Activated CD8-positive, alpha-beta T cell treated with anti-CD3 and anti-CD28 coated beads, Interleukin-2, amount 10 ng/mL, durations not matched to agents 7 days and 5 days (primary cell): ENCODE results near the gene LRBA. TPM values are rescaled to one million over a fixed set of nuclear protein-coding genes. Genes with fewer than 3 reads are reported as not detected.
"Not testable (repeated sequence)": the region's sequence is repeated elsewhere in the genome, so short reads cannot be mapped to it uniquely, and the experiment has no call there.

Experiments used
- ATAC-seq: fragments of 150-1000 bp; cut with Tn5 transposase; one replicate; pipeline ENCODE4 v1.10.0; 2021; ENCODE audit warnings: moderate library complexity
- CTCF ChIA-PET: fragments of 350-600 bp; sonication (Branson Sonifier 250); formaldehyde crosslinking; loops from one replicate; lab custom pipeline; 2021; ENCODE audit warnings: antibody characterized with exemption; lab: Charles Lee
- POLR2A ChIA-PET: fragments of 350-600 bp; sonication (Branson Sonifier 250); formaldehyde crosslinking; loops from one replicate; lab custom pipeline; 2021; ENCODE audit warnings: antibody characterized with exemption; lab: Charles Lee
- DNase-seq: peaks from one replicate; pipeline ENCODE4 v3.0.0-alpha.2; 2020
- H3K27ac Mint-ChIP-seq: one replicate; pipeline ENCODE4 v1.8.0; 2021; ENCODE audit warnings: mild to moderate bottlenecking, mixed read lengths
- H3K27me3 Mint-ChIP-seq: one replicate; pipeline ENCODE4 v1.8.0; 2021; ENCODE audit warnings: low read depth, mixed read lengths
- H3K36me3 Mint-ChIP-seq: one replicate; pipeline ENCODE4 v1.8.0; 2021; ENCODE audit warnings: low read depth, mixed read lengths
- H3K4me1 Mint-ChIP-seq: one replicate; pipeline ENCODE4 v1.8.0; 2021; ENCODE audit warnings: low read depth, mixed read lengths
- H3K4me3 Mint-ChIP-seq: one replicate; pipeline ENCODE4 v1.8.0; 2021; ENCODE audit warnings: mild to moderate bottlenecking, mixed read lengths
- H3K9me3 Mint-ChIP-seq: one replicate; pipeline ENCODE4 v1.8.0; 2022; ENCODE audit warnings: mixed read lengths; ENCODE audit not compliant: insufficient read depth
- total RNA-seq, 2 experiments: library from RNA; stranded (reverse); gene quantifications; one replicate each; pipeline ENCODE4 v1.2.3, GENCODE V29; 2021

The LRBA gene
- total RNA-seq, 2 experiments from 2014 or later = 43.3 to 44.5 TPM

DNA sequence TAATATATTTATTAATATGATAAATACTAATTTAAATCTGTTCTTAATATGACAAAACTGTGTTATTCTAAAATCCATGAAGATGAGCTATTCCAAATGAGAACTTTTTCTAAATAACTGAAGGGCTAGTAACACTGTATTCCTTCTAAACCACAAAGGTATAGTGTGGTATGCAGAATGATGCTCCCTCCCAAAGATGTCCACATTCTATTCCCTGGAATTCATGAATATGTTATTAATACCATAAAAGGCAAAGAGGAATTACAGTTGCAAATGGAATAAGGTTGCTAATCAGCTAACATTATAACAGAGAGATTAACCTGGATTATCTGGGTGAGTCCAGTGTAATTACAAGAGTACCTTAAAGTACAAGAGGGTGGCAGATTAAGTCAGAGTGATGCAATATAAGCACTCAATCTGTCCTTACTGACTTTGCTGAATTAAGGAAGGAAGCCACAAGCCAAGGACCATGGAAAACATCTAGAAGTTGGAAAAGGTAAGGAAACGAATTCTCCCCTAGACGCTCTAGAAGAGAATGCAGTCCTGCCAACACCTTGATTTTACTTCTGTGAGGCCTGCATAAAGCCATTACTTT, 453.8 kb downstream of the LRBA start:
- DNase-seq (no peak), ATAC-seq (no peak)
- no peaks in the 10 kb centered on the region for H3K4me1 Mint-ChIP-seq
- ChIA-PET CTCF (no interaction called here), POLR2A (no interaction called here)
- no peaks in the 10 kb centered on the region for H3K9me3 Mint-ChIP-seq
- H3K27me3 Mint-ChIP-seq = no peaks in the 10 kb centered on the region
- no peak overlapping the region for H3K4me3 Mint-ChIP-seq
- peaks cover 12% of the 10 kb centered on the region for H3K36me3 Mint-ChIP-seq
- no peak overlapping the region for H3K27ac Mint-ChIP-seq

DNA sequence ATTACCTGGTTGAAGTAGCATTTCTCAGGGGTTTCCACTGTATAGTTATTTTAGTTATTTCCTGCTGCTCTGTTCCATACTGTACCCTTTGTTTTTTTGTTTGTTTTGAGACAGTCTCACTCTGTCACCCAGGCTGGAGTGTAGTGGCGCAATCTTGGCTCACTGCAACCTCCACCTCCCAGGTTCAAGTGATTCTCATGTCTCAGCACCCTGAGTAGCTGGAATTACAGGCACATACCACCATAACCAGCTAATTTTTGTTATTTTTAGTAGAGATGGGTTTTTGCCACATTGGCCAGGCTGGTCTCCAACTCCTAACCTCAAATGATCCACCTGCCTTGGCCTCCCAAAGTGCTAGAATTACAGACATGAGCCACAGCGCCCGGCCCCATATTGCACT, 457.3 kb downstream of the LRBA start:
- DNase-seq, H3K27ac Mint-ChIP-seq, H3K4me1 Mint-ChIP-seq, H3K4me3 Mint-ChIP-seq, POLR2A ChIA-PET, H3K9me3 Mint-ChIP-seq, CTCF ChIA-PET, H3K27me3 Mint-ChIP-seq, H3K36me3 Mint-ChIP-seq, ATAC-seq: not testable (repeated sequence)

DNA sequence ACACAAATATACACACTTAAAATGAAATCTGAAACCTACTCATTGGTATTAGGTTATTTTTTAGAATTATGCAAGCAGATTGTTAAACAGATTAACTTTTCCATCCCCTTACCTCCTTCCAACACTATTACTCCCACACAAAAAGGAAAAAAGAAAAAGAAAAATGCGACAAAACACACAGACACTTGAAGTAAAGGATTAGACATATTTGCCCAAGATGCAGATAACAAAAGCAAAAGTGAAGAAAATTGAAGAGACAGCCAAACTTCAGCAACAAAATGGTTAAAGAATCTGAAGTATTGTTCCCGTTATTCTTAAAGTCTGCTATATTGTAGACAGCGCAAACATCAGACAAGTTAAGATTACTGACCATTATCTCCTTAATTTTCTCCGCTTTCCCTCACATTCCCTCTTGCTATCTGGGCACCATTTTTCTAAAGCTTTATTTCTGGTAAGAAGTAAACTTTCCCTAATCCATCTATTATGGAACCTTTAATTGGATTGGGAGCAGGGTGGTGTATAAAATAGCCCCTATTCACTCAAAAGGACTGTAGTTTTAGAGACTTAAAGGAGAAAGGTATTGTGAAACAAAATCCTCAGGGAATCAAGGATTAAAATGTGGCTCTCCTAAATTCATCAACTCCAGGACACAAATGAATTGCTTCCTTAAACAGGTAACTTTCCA, 467.8 kb downstream of the LRBA start:
- Mint-ChIP-seq H3K27ac (no peak overlapping the region), H3K9me3 (no peaks in the 10 kb centered on the region), H3K36me3 (peaks cover 4% of the 10 kb centered on the region), H3K4me1 (no peaks in the 10 kb centered on the region), H3K27me3 (no peaks in the 10 kb centered on the region), H3K4me3 (no peak overlapping the region)
- ATAC-seq (no peak), DNase-seq (no peak)
- ChIA-PET POLR2A (no interaction called here), CTCF (no interaction called here)

DNA sequence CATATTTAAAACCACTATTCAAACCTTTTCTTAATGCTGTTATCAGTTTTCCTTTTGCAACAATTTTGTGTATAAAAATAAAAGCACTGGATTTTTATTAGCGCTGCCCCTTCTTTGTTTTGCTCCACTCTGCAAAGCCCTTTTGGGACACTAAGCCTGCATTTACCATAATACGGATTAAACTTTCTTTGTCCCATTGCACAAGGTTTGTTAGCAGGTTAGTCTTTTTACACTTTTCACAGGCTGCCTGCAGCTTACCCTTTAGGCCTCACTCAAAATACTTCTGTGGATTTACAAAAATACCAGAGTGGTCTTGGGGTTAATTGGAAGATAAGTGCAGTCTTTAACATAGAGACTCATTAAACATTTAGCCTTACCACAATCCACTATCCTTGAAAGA, 468.8 kb downstream of the LRBA start:
- CTCF ChIA-PET = no interaction called here
- Mint-ChIP-seq H3K4me3 (no peak overlapping the region), H3K9me3 (no peaks in the 10 kb centered on the region)

DNA sequence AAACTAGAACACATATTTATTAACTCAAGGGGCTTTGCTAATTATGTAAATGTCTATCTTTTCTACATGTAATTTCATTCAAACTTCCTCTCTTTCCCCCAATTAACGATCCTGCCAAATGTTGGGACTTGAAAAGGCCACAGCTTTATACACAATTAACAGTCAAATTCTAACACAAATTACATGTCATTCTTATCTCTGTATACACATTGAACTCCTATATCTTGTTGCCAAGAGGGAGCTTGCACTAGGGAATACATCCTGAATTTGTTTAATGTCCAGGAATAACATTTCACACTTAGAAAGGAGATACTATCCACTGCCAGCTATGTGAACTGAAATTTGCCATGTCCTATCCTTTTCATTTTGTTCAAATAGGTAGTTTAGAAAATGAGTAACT, 472.0 kb downstream of the LRBA start:
- CTCF ChIA-PET = no interaction called here
- Mint-ChIP-seq H3K4me1 (no peaks in the 10 kb centered on the region), H3K27me3 (no peaks in the 10 kb centered on the region), H3K4me3 (no peak overlapping the region), H3K36me3 (no peaks in the 10 kb centered on the region), H3K27ac (no peak overlapping the region), H3K9me3 (no peaks in the 10 kb centered on the region)
- no peak for DNase-seq
- POLR2A ChIA-PET = no interaction called here
- no peak for ATAC-seq

More for the DNA sequence above, 468.8 kb downstream of the LRBA start:
- DNase-seq (no peak), ATAC-seq (no peak)
- no peak overlapping the region for H3K27ac Mint-ChIP-seq
- POLR2A ChIA-PET = interaction anchor here (0.6 kb wide), 1 partner anchor 241 kb away, joined by 3 read pairs; no protein-coding TSS in a partner anchor
- H3K36me3 Mint-ChIP-seq = no peaks in the 10 kb centered on the region
- no peaks in the 10 kb centered on the region for H3K27me3 Mint-ChIP-seq
- no peaks in the 10 kb centered on the region for H3K4me1 Mint-ChIP-seq

DNA sequence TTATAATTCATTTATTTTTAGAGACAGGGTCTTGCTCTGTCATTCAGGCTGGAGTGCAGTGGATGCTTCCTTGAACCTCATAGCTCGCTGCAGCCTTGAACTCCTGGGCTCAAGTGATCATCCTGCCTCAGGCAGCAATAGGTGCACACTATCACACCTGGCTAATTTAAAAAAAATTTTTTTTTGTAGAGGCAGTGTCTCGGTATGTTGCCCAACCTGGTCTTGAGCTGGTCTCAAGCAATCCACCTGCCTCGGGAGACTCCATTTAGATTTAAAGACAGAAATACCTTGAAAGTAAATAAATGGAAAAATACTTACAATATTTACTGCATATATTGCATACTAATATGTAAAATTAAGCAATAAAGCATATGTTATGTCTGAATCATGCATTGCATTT, 473.4 kb downstream of the LRBA start:
- POLR2A ChIA-PET = no interaction called here
- Mint-ChIP-seq H3K4me1 (no peaks in the 10 kb centered on the region), H3K36me3 (no peaks in the 10 kb centered on the region)

DNA sequence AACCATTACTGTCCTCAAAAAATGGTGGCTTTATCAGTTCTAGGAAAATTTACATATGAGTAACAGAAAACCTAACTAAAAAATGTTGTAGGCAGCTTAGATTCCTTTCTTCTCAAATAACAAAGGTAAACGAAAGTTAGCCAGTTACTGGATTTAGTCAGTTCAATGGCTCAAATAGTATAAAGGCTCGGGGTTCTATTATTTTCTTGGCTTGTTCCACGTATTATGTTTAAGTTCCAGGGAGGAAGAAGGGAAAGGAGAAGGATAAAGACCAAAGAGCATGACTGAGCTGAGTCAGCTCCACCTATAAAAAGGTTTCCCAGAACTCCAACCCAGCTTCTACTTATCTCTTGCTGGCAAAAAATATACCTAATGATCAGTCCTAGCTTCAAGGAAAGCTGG, 474.1 kb downstream of the LRBA start:
- no peak overlapping the region for H3K27ac Mint-ChIP-seq
- H3K4me3 Mint-ChIP-seq = no peak overlapping the region
- no peaks in the 10 kb centered on the region for H3K27me3 Mint-ChIP-seq
- H3K36me3 Mint-ChIP-seq = no peaks in the 10 kb centered on the region
- no peaks in the 10 kb centered on the region for H3K9me3 Mint-ChIP-seq
- DNase-seq = no peak
- ChIA-PET POLR2A (no interaction called here), CTCF (no interaction called here)
- ATAC-seq = no peak
- H3K4me1 Mint-ChIP-seq = no peaks in the 10 kb centered on the region

More for the DNA sequence above, 473.4 kb downstream of the LRBA start:
- DNase-seq (no peak), ATAC-seq (no peak)
- Mint-ChIP-seq H3K27ac (no peak overlapping the region), H3K4me3 (no peak overlapping the region), H3K27me3 (no peaks in the 10 kb centered on the region), H3K9me3 (no peaks in the 10 kb centered on the region)
- CTCF ChIA-PET = no interaction called here

DNA sequence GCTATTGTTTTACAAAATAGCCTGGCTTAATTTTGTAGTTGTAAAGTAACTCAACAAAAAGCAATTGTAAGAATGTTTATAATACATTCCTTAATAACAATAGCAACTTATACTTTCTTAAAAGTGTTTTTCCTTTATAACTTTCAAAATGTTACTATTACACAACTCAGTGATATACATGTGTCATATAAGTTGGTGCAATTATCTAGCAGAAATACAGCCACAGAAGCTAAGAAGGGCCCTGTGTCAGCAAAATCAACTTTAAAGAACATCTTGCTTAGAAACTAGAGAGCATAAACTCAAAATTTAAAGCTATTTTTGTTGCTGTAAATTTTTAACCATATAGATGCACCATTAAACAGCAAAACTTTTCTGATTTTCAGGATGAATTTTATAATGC, 474.5 kb downstream of the LRBA start:
- ATAC-seq (no peak), DNase-seq (no peak)
- POLR2A ChIA-PET = no interaction called here
- Mint-ChIP-seq H3K27ac (no peak overlapping the region), H3K36me3 (no peaks in the 10 kb centered on the region), H3K4me1 (no peaks in the 10 kb centered on the region), H3K9me3 (no peaks in the 10 kb centered on the region), H3K4me3 (no peak overlapping the region), H3K27me3 (no peaks in the 10 kb centered on the region)
- CTCF ChIA-PET = no interaction called here

DNA sequence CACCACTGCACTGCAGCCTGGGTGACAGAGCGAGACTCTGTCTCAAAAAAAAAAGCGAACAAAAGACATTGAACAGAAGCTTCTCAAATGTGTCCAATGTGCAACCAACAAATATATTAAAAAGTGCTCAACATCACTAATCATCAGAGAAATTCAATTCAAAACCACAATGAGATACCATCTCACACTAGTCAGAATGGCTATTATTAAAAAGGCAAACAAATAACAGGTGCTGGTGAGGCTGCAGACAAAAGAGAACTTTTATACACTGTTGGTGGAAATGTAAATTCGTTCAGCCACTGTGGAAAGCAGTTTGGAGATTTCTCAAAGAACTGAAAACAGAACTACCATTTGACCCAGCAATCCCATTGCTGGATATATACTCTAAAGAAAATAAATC, 477.2 kb downstream of the LRBA start:
- H3K4me3 Mint-ChIP-seq, H3K9me3 Mint-ChIP-seq, H3K27ac Mint-ChIP-seq, DNase-seq, ATAC-seq, CTCF ChIA-PET, H3K36me3 Mint-ChIP-seq, H3K4me1 Mint-ChIP-seq, H3K27me3 Mint-ChIP-seq, POLR2A ChIA-PET: not testable (repeated sequence)

DNA sequence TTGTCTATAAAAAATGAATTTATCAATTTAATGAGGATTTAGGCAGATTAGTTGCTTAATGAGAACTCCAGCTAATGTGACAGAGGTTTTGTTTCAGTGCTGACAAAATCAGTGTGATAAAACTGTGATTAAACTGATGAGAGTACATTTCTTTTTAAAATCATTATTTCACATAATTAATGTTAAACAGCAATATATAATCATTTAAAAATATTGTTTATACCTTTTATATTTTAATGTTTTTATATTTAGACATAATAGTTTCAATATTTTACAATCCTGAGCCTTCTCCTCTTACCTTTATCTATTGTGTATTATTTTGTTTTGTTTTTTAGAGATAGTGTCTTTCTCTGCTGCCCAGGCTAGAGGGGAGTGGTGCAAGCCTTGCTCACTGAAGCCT, 480.3 kb downstream of the LRBA start:
- Mint-ChIP-seq H3K4me3 (no peak overlapping the region), H3K36me3 (no peaks in the 10 kb centered on the region), H3K9me3 (no peaks in the 10 kb centered on the region), H3K4me1 (no peaks in the 10 kb centered on the region), H3K27ac (no peak overlapping the region), H3K27me3 (no peaks in the 10 kb centered on the region)
- DNase-seq = no peak
- POLR2A ChIA-PET = no interaction called here
- no peak for ATAC-seq
- CTCF ChIA-PET = no interaction called here

DNA sequence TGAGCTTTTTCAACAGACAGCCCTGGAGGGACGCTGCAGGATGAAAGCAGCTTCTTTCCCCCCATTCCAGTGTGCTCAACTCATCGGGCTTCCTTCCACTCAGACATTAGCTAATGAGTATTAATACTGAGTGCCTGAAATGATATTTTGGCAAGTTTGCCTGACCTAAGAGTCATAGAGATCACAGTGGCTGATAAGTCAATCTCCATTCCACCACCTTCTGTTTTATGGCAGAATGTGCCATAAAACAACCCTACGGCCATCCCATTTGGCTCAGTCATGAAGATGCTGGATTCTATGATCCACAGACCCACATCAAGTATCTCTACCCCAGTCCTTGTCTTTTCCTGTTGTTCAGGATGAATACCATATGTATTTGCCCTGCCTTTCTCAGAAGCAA, 481.4 kb downstream of the LRBA start:
- CTCF ChIA-PET = no interaction called here
- Mint-ChIP-seq H3K4me1 (no peaks in the 10 kb centered on the region), H3K9me3 (no peaks in the 10 kb centered on the region), H3K27me3 (no peaks in the 10 kb centered on the region), H3K27ac (no peak overlapping the region), H3K4me3 (no peak overlapping the region), H3K36me3 (no peaks in the 10 kb centered on the region)
- DNase-seq (no peak), ATAC-seq (no peak)
- POLR2A ChIA-PET = no interaction called here

DNA sequence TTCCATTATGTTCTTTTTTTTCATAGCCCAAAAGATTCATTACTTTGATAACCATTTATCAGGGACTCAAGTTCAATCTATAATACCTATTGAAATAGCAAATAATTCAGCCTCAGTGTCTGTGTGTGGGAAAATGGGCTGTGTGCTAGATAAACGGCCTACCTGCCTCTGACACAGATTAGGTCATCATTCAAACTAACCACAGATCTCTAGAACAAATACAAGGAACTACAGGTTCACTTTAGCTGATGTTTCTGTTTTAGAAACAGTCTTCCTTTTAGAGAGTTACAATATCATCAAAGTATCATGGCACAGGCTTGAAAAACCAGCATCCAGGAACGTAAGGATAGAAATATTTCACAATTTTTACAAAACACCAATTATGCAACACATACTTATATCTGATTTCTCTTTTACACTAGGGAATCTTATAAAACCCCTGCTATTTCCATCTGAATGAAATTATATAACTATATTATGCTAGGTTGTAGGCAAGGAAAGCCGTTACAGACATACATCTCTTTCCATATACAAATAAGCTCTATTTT, 489.7 kb downstream of the LRBA start:
- H3K27ac Mint-ChIP-seq = no peak overlapping the region
- no peaks in the 10 kb centered on the region for H3K9me3 Mint-ChIP-seq
- no peak overlapping the region for H3K4me3 Mint-ChIP-seq
- no peak for DNase-seq
- H3K27me3 Mint-ChIP-seq = no peaks in the 10 kb centered on the region
- H3K4me1 Mint-ChIP-seq = no peaks in the 10 kb centered on the region
- no peaks in the 10 kb centered on the region for H3K36me3 Mint-ChIP-seq
- POLR2A ChIA-PET = no interaction called here
- CTCF ChIA-PET = interaction anchor here (0.7 kb wide), 1 partner anchor 11 kb away, joined by 3 read pairs; no protein-coding TSS in a partner anchor
- ATAC-seq = no peak
